GM19238 (cell line): ENCODE measurements around the gene CEBPB.

ENCODE experiments used
- DNase-seq: peaks from one replicate; pipeline ENCODE4 v3.0.0; 2011; ENCODE audit warnings: low spot score; ENCODE audit not compliant: insufficient read length

The CEBPB gene

GRCh38 chr20:50227506-50227905 lies 36.9 kb downstream of the CEBPB start:
- DNase-seq, result no peak

- no peak for DNase-seq
Measured at GRCh38 chr20:50229156-50229607, 38.6 kb downstream of the CEBPB start.

GRCh38 chr20:50230184-50230583 lies 39.6 kb downstream of the CEBPB start:
- DNase-seq, result no peak

GRCh38 chr20:50230871-50231560 lies 40.4 kb downstream of the CEBPB start:
- no peak for DNase-seq

- DNase-seq, result no peak
Measured at GRCh38 chr20:50231854-50232253, 41.2 kb downstream of the CEBPB start.

GRCh38 chr20:50232651-50233324 lies 42.2 kb downstream of the CEBPB start:
- no peak for DNase-seq

GRCh38 chr20:50233325-50234212 lies 42.9 kb downstream of the CEBPB start:
- no peak for DNase-seq

- DNase-seq, result no peak
Measured at GRCh38 chr20:50234288-50234687, 43.7 kb downstream of the CEBPB start.

- no peak for DNase-seq
Measured at GRCh38 chr20:50237349-50237748, 46.7 kb downstream of the CEBPB start.

GRCh38 chr20:50238081-50238800 lies 47.6 kb downstream of the CEBPB start:
- DNase-seq, result no peak

- DNase-seq, result no peak
Measured at GRCh38 chr20:50240092-50240491, 49.5 kb downstream of the CEBPB start.

- no peak for DNase-seq
Measured at GRCh38 chr20:50242178-50242514, 51.5 kb downstream of the CEBPB start.
